Measurements from ENCODE around the gene ATP1A4. TPM values are rescaled to one million over a fixed set of nuclear protein-coding genes. Genes with fewer than 3 reads are reported as not detected.
A peak's percentile ranks its signal among the peaks of the same experiment; 100 is the strongest.

Gene ATP1A4
- polyA plus RNA-seq, 1 donor, result 0.27 TPM

- H3K36me3 ChIP-seq (ENCODE audit: control insufficient read depth, insufficient read depth, low read length), result no peaks in the 10 kb centered on the region
- DNase-seq, result no peak
- no CpG with 5 or more reads among the region's 15 CpGs for WGBS (ENCODE audit: insufficient coverage, low lambda C conversion rate)
- H3K27me3 ChIP-seq (ENCODE audit: control insufficient read depth, insufficient read depth, low read length), result no peaks in the 10 kb centered on the region
- no peaks in the 10 kb centered on the region for H3K9me3 ChIP-seq (ENCODE audit: control insufficient read depth, low read depth, low read length)
- H3K27ac ChIP-seq (ENCODE audit: low read length), result no peak within 1 kb of the TSS
- H3K4me3 ChIP-seq (ENCODE audit: low read length), result no peak within 1 kb of the TSS
- H3K4me1 ChIP-seq (ENCODE audit: control insufficient read depth, insufficient read depth, low read length), result peaks cover 11% of the 10 kb centered on the region
These were observed 38.5 kb downstream of the ATP1A4 start, which contains the start of gene CASQ1 for GRCh38 chr1:160189649-160190625. Gene CASQ1, plus strand, starts transcription at chr1:160190575. Its CDS starts 177 bp downstream, at chr1:160190752.

GRCh38 chr1:160191756-160192155 lies 40.4 kb downstream of the ATP1A4 start:
- no CpG with 5 or more reads among the region's 3 CpGs for WGBS (ENCODE audit: insufficient coverage, low lambda C conversion rate)
- H3K27ac ChIP-seq (ENCODE audit: low read length), result no peak overlapping the region
- H3K4me1 ChIP-seq (ENCODE audit: control insufficient read depth, insufficient read depth, low read length), result peaks cover 11% of the 10 kb centered on the region
- no peaks in the 10 kb centered on the region for H3K27me3 ChIP-seq (ENCODE audit: control insufficient read depth, insufficient read depth, low read length)
- H3K9me3 ChIP-seq (ENCODE audit: control insufficient read depth, low read depth, low read length), result no peaks in the 10 kb centered on the region
- no peak overlapping the region for H3K4me3 ChIP-seq (ENCODE audit: low read length)
- no peak for DNase-seq
- no peaks in the 10 kb centered on the region for H3K36me3 ChIP-seq (ENCODE audit: control insufficient read depth, insufficient read depth, low read length)

GRCh38 chr1:160192234-160192633 lies 40.8 kb downstream of the ATP1A4 start:
- Histone ChIP-seq H3K27me3 (ENCODE audit: control insufficient read depth, insufficient read depth, low read length) (no peaks in the 10 kb centered on the region), H3K4me1 (ENCODE audit: control insufficient read depth, insufficient read depth, low read length) (peaks cover 11% of the 10 kb centered on the region), H3K9me3 (ENCODE audit: control insufficient read depth, low read depth, low read length) (no peaks in the 10 kb centered on the region), H3K4me3 (ENCODE audit: low read length) (no peak overlapping the region), H3K36me3 (ENCODE audit: control insufficient read depth, insufficient read depth, low read length) (no peaks in the 10 kb centered on the region), H3K27ac (ENCODE audit: low read length) (no peak overlapping the region)
- DNase-seq, result no peak

GRCh38 chr1:160193091-160193819 lies 41.9 kb downstream of the ATP1A4 start:
- no peak overlapping the region for H3K4me3 ChIP-seq (ENCODE audit: low read length)
- H3K4me1 ChIP-seq (ENCODE audit: control insufficient read depth, insufficient read depth, low read length), result peaks cover 11% of the 10 kb centered on the region
- peak overlapping the region; percentile 7 for H3K27ac ChIP-seq (ENCODE audit: low read length)
- no peaks in the 10 kb centered on the region for H3K36me3 ChIP-seq (ENCODE audit: control insufficient read depth, insufficient read depth, low read length)
- peak; percentile 83 to 86 for DNase-seq
- WGBS (ENCODE audit: insufficient coverage, low lambda C conversion rate), result no CpG with 5 or more reads among the region's 16 CpGs
- H3K27me3 ChIP-seq (ENCODE audit: control insufficient read depth, insufficient read depth, low read length), result no peaks in the 10 kb centered on the region
- H3K9me3 ChIP-seq (ENCODE audit: control insufficient read depth, low read depth, low read length), result no peaks in the 10 kb centered on the region

- WGBS (ENCODE audit: insufficient coverage, low lambda C conversion rate), result no CpG with 5 or more reads among the region's 9 CpGs
- Histone ChIP-seq H3K4me3 (ENCODE audit: low read length) (no peak overlapping the region), H3K4me1 (ENCODE audit: control insufficient read depth, insufficient read depth, low read length) (peaks cover 11% of the 10 kb centered on the region), H3K36me3 (ENCODE audit: control insufficient read depth, insufficient read depth, low read length) (no peaks in the 10 kb centered on the region), H3K27ac (ENCODE audit: low read length) (no peak overlapping the region), H3K9me3 (ENCODE audit: control insufficient read depth, low read depth, low read length) (no peaks in the 10 kb centered on the region), H3K27me3 (ENCODE audit: control insufficient read depth, insufficient read depth, low read length) (no peaks in the 10 kb centered on the region)
- DNase-seq, result no peak
These were observed 42.7 kb downstream of the ATP1A4 start for GRCh38 chr1:160193832-160194736.

- Histone ChIP-seq H3K27me3 (ENCODE audit: control insufficient read depth, insufficient read depth, low read length) (no peaks in the 10 kb centered on the region), H3K4me1 (ENCODE audit: control insufficient read depth, insufficient read depth, low read length) (peaks cover 11% of the 10 kb centered on the region), H3K9me3 (ENCODE audit: control insufficient read depth, low read depth, low read length) (no peaks in the 10 kb centered on the region), H3K36me3 (ENCODE audit: control insufficient read depth, insufficient read depth, low read length) (no peaks in the 10 kb centered on the region), H3K4me3 (ENCODE audit: low read length) (no peak overlapping the region), H3K27ac (ENCODE audit: low read length) (no peak overlapping the region)
- WGBS (ENCODE audit: insufficient coverage, low lambda C conversion rate), result 100% methylated on average over 1 of the region's 2 CpGs
- DNase-seq, result no peak
These were observed 43.3 kb downstream of the ATP1A4 start for GRCh38 chr1:160194737-160195059.

GRCh38 chr1:160196143-160196542 lies 44.7 kb downstream of the ATP1A4 start:
- no peaks in the 10 kb centered on the region for H3K9me3 ChIP-seq (ENCODE audit: control insufficient read depth, low read depth, low read length)
- no peaks in the 10 kb centered on the region for H3K27me3 ChIP-seq (ENCODE audit: control insufficient read depth, insufficient read depth, low read length)
- H3K4me1 ChIP-seq (ENCODE audit: control insufficient read depth, insufficient read depth, low read length), result peaks cover 11% of the 10 kb centered on the region
- WGBS (ENCODE audit: insufficient coverage, low lambda C conversion rate), result 90% methylated on average over 3 of the region's 4 CpGs
- no peaks in the 10 kb centered on the region for H3K36me3 ChIP-seq (ENCODE audit: control insufficient read depth, insufficient read depth, low read length)
- no peak for DNase-seq
- no peak overlapping the region for H3K4me3 ChIP-seq (ENCODE audit: low read length)
- H3K27ac ChIP-seq (ENCODE audit: low read length), result no peak overlapping the region

GRCh38 chr1:160197231-160197630 lies 45.8 kb downstream of the ATP1A4 start:
- no peaks in the 10 kb centered on the region for H3K27me3 ChIP-seq (ENCODE audit: control insufficient read depth, insufficient read depth, low read length)
- no peak overlapping the region for H3K27ac ChIP-seq (ENCODE audit: low read length)
- DNase-seq, result no peak
- no peak overlapping the region for H3K4me3 ChIP-seq (ENCODE audit: low read length)
- no peaks in the 10 kb centered on the region for H3K9me3 ChIP-seq (ENCODE audit: control insufficient read depth, low read depth, low read length)
- WGBS (ENCODE audit: insufficient coverage, low lambda C conversion rate), result no CpG with 5 or more reads among the region's 4 CpGs
- no peaks in the 10 kb centered on the region for H3K36me3 ChIP-seq (ENCODE audit: control insufficient read depth, insufficient read depth, low read length)
- H3K4me1 ChIP-seq (ENCODE audit: control insufficient read depth, insufficient read depth, low read length), result peaks cover 11% of the 10 kb centered on the region

- no CpG with 5 or more reads among the region's 4 CpGs for WGBS (ENCODE audit: insufficient coverage, low lambda C conversion rate)
- H3K4me3 ChIP-seq (ENCODE audit: low read length), result no peak overlapping the region
- no peaks in the 10 kb centered on the region for H3K27me3 ChIP-seq (ENCODE audit: control insufficient read depth, insufficient read depth, low read length)
- peaks cover 4% of the 10 kb centered on the region for H3K4me1 ChIP-seq (ENCODE audit: control insufficient read depth, insufficient read depth, low read length)
- H3K9me3 ChIP-seq (ENCODE audit: control insufficient read depth, low read depth, low read length), result no peaks in the 10 kb centered on the region
- no peak overlapping the region for H3K27ac ChIP-seq (ENCODE audit: low read length)
- H3K36me3 ChIP-seq (ENCODE audit: control insufficient read depth, insufficient read depth, low read length), result no peaks in the 10 kb centered on the region
- no peak for DNase-seq
These were observed 49.4 kb downstream of the ATP1A4 start for GRCh38 chr1:160200786-160201185.

Measured in large intestine (tissue), 3 donors.